Panc1 (cell line): ENCODE results near the gene AKAP8L. TPM values are rescaled to one million over a fixed set of nuclear protein-coding genes. Genes with fewer than 3 reads are reported as not detected.

ENCODE experiments used
- ATAC-seq: fragments of 200-7000 bp; cut with Tn5 transposase; 2 replicates; pipeline ENCODE4 v1.9.1; 2020; ENCODE audit warnings: mild to moderate bottlenecking, moderate library complexity
- BruUV-seq: library from RNA; stranded (reverse); fragments of 400-500 nt; replicated peaks from 2 replicates; lab custom pipeline; 2021; lab: Mats Ljungman, UMichigan
- CTCF ChIA-PET: fragments of 300-600 bp; sonication (Branson Sonifier 250); formaldehyde crosslinking; loops from one replicate; lab custom pipeline; 2022; ENCODE audit warnings: antibody characterized with exemption; lab: Charles Lee
- POLR2A ChIA-PET: fragments of 300-600 bp; sonication (Branson Sonifier 250); formaldehyde crosslinking; loops from one replicate; lab custom pipeline; 2022; ENCODE audit warnings: antibody characterized with exemption; lab: Charles Lee
- DNase-seq: peaks from one replicate; pipeline ENCODE4 v3.0.0-alpha.2; 2010; ENCODE audit warnings: low read depth, low spot score
- H3K27ac ChIP-seq: 2 replicates; pipeline ENCODE4 v1.5.1; 2011; ENCODE audit warnings: mild to moderate bottlenecking, low read length, inconsistent platforms
- H3K27me3 ChIP-seq: fragments of 200-500 bp; sonication (Bioruptor generic); 2 replicates; pipeline ENCODE4 v1.6.0; 2014; ENCODE audit warnings: low read length, inconsistent platforms; ENCODE audit not compliant: control insufficient read depth, insufficient read depth
- H3K36me3 ChIP-seq: fragments of 200-500 bp; sonication (Bioruptor generic); 2 replicates; pipeline ENCODE4 v1.5.1; 2014; ENCODE audit warnings: inconsistent platforms, mild to moderate bottlenecking, low read length, moderate library complexity; ENCODE audit not compliant: control insufficient read depth, insufficient read depth
- H3K4me1 ChIP-seq: 2 replicates; pipeline ENCODE4 v1.5.1; 2011; ENCODE audit warnings: inconsistent platforms, mild to moderate bottlenecking, low read length, moderate library complexity; ENCODE audit not compliant: control insufficient read depth, insufficient read depth
- H3K4me3 ChIP-seq, 2 experiments: 2 replicates each; pipeline ENCODE4 v1.5.1; 2011 to 2012; ENCODE audit warnings: low read depth in 2 of 2, low read length in 2 of 2, mild to moderate bottlenecking in 2 of 2, inconsistent platforms in 1 of 2, moderate library complexity in 1 of 2
- H3K9me3 ChIP-seq: fragments of 200-500 bp; sonication (Bioruptor generic); 2 replicates; pipeline ENCODE4 v1.5.1; 2014; ENCODE audit warnings: low read depth, mild to moderate bottlenecking, inconsistent platforms, low read length, moderate library complexity; ENCODE audit not compliant: control insufficient read depth, insufficient read depth
- CTCF ChIP-seq: fragments of 450-650 bp; IDR thresholded peaks from 2 replicates; pipeline ENCODE4 v1.5.1; 2017; ENCODE audit warnings: mild to moderate bottlenecking
- POLR2AphosphoS5 ChIP-seq: IDR thresholded peaks from 2 replicates; pipeline ENCODE4 v1.6.1; 2012; ENCODE audit warnings: mild to moderate bottlenecking, low read depth, low read length, moderate library complexity
- REST ChIP-seq, 2 experiments: IDR thresholded peaks; 2 replicates each; pipeline ENCODE4 v1.6.1; 2011 to 2012; ENCODE audit warnings: low read depth in 2 of 2, control low read depth in 1 of 2, low read length in 1 of 2, mild to moderate bottlenecking in 1 of 2, moderate library complexity in 1 of 2; ENCODE audit not compliant: insufficient read depth in 1 of 2
- SIN3A ChIP-seq: IDR thresholded peaks from 2 replicates; pipeline ENCODE4 v1.6.1; 2012; ENCODE audit warnings: low read depth, mild to moderate bottlenecking, low read length, moderate library complexity, borderline replicate concordance; ENCODE audit not compliant: insufficient read depth
- TCF7L2 ChIP-seq: IDR thresholded peaks from 2 replicates; pipeline ENCODE4 v1.6.1; 2011; ENCODE audit warnings: mild to moderate bottlenecking, low read depth, low read length, inconsistent platforms
- in situ Hi-C: cut with HindIII; loops from 2 replicates; pipeline ENCODE4 v1.10.0; 2016; ENCODE audit warnings: low sequenced_read_pairs, low pct_unique_long_range_greater_than_20kb
- intact Hi-C: fragments of 100-400 bp; cut with micrococcal nuclease; formaldehyde crosslinking; loops from one replicate; pipeline ENCODE4 v1.10.0; 2022; ENCODE audit not compliant: unreplicated experiment
- total RNA-seq: library from RNA; stranded (reverse); gene quantifications from one replicate; pipeline ENCODE4 v1.2.1, GENCODE V29; 2021; ENCODE audit not compliant: unreplicated experiment

AKAP8L gene
- total RNA-seq, 1 experiment from 2014 or later: 65.5 TPM

DNA sequence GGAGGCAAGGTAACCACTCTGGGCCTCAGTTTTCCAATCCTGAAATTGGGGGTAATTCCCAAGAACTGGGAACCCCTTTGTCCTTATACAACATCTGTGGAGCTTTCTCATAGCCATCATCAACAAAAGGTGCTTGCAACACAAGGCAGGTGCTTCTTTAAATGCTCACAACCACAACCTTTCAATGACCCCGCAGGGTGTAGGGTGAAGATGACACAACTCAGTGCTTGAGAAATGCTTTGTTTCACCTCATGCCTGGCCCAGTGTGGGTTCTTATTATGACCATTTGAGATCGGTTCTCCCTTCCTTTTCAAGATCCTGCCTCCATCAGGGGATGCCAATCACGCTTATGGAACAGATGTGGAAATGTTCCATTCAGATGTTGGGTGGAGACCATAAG, 22.5 kb upstream of the AKAP8L start:
- H3K27me3 ChIP-seq: no peaks in the 10 kb centered on the region
- H3K9me3 ChIP-seq: no peaks in the 10 kb centered on the region
- no peaks in the 10 kb centered on the region for H3K4me1 ChIP-seq
- H3K36me3 ChIP-seq: no peaks in the 10 kb centered on the region
- ATAC-seq (no peak), DNase-seq (no peak)
- POLR2A ChIA-PET: no interaction called here
- H3K27ac ChIP-seq: no peak overlapping the region
- CTCF ChIA-PET: no interaction called here
- in situ Hi-C loops: no loop called here
- intact Hi-C loops: no loop called here
- no peak overlapping the region for H3K4me3 ChIP-seq
- BruUV-seq: no TSS peak
- no peak for TF ChIP-seq SIN3A

- Histone ChIP-seq H3K36me3 (no peaks in the 10 kb centered on the region), H3K4me1 (no peaks in the 10 kb centered on the region), H3K27ac (no peak overlapping the region), H3K27me3 (no peaks in the 10 kb centered on the region), H3K9me3 (no peaks in the 10 kb centered on the region), H3K4me3 (no peak overlapping the region)
- DNase-seq: no peak
- no TSS peak for BruUV-seq
- ATAC-seq: no peak
- TF ChIP-seq REST (IDR thresholded peaks at IDR 0.05; ENCODE audit: insufficient read depth in 1 of 2, low read depth in 2 of 2, low read length in 1 of 2) (no peak), POLR2AphosphoS5 (no peak), TCF7L2 (no peak)
- intact Hi-C loops (no loop called here), in situ Hi-C loops (no loop called here)
- POLR2A ChIA-PET: interaction anchor here (0.6 kb wide), 1 partner anchor 151 kb away, joined by 11 read pairs; no protein-coding TSS in a partner anchor
- CTCF ChIA-PET: no interaction called here
These were observed 21.2 kb upstream of the AKAP8L start for GRCh38 chr19:15439821-15440641.

DNA sequence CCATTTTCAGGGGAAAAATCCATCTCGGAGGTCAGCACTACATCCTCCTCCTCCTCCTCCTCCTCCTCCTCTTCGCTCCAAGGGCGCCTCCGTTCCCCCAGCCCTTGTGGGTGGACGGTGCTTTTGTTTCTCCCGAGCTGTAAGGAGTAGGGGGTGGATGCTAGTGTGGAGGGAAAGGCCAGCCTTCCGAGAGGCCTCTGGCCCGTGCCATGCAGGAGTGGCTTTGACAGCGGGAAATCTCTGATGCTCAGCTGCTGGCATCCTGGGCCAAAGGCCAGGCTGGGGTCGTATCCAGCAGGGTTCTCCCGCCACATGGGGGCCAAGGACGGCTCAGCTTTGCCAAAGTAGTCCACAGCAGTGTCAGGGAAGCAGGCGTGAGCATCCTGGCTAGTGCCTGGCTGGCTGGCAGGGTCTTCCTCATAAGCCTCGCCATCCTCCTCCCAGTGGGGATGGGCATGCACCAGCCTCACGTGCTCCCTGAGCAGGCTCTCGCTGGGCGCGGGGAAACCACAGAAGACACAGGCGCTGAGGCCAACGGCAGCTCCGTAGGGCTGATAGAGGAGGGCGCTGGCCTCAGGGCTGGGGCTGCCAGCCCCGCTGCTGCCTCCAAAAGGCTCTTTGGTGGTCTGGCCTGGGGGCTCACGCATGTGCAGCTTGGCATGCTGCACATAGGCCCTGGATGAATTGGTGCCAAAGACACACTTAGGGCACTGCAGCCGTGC, 20.5 kb upstream of the AKAP8L start:
- CTCF ChIA-PET: no interaction called here
- in situ Hi-C loops: no loop called here
- no TSS peak for BruUV-seq
- POLR2A ChIA-PET: interaction anchor here (0.6 kb wide), 1 partner anchor 150 kb away, joined by 11 read pairs; no protein-coding TSS in a partner anchor
- Histone ChIP-seq H3K27me3 (no peaks in the 10 kb centered on the region), H3K9me3 (no peaks in the 10 kb centered on the region), H3K27ac (no peak overlapping the region), H3K36me3 (no peaks in the 10 kb centered on the region), H3K4me3 (no peak overlapping the region), H3K4me1 (no peaks in the 10 kb centered on the region)
- ATAC-seq: no peak
- intact Hi-C loops: no loop called here
- TF ChIP-seq CTCF (no peak), REST (IDR thresholded peaks at IDR 0.05; ENCODE audit: insufficient read depth in 1 of 2, low read depth in 2 of 2, low read length in 1 of 2) (no peak), POLR2AphosphoS5 (no peak), SIN3A (no peak), TCF7L2 (no peak)
- no peak for DNase-seq
